Measurements from ENCODE around the gene ZNF423.
A peak's percentile ranks its signal among the peaks of the same experiment; 100 is the strongest.

Gene ZNF423

GRCh38 chr16:49490321-49490705 lies 365.6 kb downstream of the ZNF423 start:
- DNase-seq (ENCODE audit: low read depth) = no peak

GRCh38 chr16:49489686-49490320 lies 366.1 kb downstream of the ZNF423 start:
- DNase-seq (ENCODE audit: low read depth) = no peak
- TF ChIP-seq, protein P1, sequence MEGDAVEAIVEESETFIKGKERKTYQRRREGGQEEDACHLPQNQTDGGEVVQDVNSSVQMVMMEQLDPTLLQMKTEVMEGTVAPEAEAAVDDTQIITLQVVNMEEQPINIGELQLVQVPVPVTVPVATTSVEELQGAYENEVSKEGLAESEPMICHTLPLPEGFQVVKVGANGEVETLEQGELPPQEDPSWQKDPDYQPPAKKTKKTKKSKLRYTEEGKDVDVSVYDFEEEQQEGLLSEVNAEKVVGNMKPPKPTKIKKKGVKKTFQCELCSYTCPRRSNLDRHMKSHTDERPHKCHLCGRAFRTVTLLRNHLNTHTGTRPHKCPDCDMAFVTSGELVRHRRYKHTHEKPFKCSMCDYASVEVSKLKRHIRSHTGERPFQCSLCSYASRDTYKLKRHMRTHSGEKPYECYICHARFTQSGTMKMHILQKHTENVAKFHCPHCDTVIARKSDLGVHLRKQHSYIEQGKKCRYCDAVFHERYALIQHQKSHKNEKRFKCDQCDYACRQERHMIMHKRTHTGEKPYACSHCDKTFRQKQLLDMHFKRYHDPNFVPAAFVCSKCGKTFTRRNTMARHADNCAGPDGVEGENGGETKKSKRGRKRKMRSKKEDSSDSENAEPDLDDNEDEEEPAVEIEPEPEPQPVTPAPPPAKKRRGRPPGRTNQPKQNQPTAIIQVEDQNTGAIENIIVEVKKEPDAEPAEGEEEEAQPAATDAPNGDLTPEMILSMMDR (IDR thresholded peaks at IDR 0.05; ENCODE audit: low read depth, low read length, missing control alignments) = peak; percentile 27

More at GRCh38 chr16:49490321-49490705, 365.6 kb downstream of the ZNF423 start:
- no peak overlapping the region for H3K4me3 ChIP-seq (ENCODE audit: low read depth, low read length)
- TF ChIP-seq, protein P1 (IDR thresholded peaks at IDR 0.05; ENCODE audit: low read depth, low read length, missing control alignments) = no peak

GRCh38 chr16:49488740-49489525 lies 367.0 kb downstream of the ZNF423 start:
- no peak overlapping the region for H3K4me3 ChIP-seq (ENCODE audit: low read depth, low read length)
- TF ChIP-seq, protein P1 (IDR thresholded peaks at IDR 0.05; ENCODE audit: low read depth, low read length, missing control alignments) = no peak
- no peak for DNase-seq (ENCODE audit: low read depth)

More at GRCh38 chr16:49489686-49490320, 366.1 kb downstream of the ZNF423 start:
- no peak overlapping the region for H3K4me3 ChIP-seq (ENCODE audit: low read depth, low read length)

DNA sequence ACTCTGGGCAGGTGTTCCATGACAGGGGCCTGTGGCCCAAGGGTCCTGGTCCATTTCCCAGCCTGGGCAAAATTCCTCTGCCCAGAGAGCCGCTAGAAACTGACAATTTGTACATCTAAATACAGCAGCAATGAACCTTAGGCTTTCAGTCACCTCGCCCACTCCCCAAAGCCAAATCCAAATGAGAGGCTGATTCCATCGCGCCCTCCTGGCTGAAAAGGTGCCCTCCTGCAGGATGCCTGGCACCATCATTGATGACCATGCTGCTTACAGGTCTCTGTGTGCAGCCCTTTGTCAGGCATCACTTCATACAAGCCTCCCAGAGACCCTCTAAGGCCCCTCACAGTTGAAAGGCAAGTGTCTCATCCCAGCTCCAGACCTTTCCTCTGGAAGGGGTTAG lies 367.6 kb downstream of the ZNF423 start:
- no peak for DNase-seq (ENCODE audit: low read depth)
- no peak overlapping the region for H3K4me3 ChIP-seq (ENCODE audit: low read depth, low read length)
- TF ChIP-seq, protein P1 (IDR thresholded peaks at IDR 0.05; ENCODE audit: low read depth, low read length, missing control alignments) = no peak

DNA sequence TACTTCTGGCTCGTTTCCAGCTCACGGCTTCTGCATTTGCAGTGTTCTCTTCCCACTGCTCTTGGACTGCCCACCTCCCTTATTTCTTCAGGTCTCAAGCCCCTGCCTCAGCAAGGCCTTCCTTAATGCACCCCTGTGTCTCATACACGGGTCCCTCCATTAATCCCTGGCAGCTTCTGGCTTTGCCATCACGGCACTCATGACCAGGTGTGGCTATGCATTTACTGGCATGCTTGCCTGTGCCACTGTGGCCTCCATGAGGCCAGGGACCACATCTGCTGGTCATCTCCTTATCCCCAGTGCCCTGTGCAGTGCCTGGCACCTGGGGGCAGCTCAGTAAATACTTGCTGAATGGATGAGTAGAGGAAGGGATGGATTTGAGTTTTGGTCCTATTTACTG lies 368.2 kb downstream of the ZNF423 start:
- H3K4me3 ChIP-seq (ENCODE audit: low read depth, low read length) = no peak overlapping the region
- DNase-seq (ENCODE audit: low read depth) = no peak
- TF ChIP-seq, protein P1 (IDR thresholded peaks at IDR 0.05; ENCODE audit: low read depth, low read length, missing control alignments) = no peak

- no peak for DNase-seq (ENCODE audit: low read depth)
- H3K4me3 ChIP-seq (ENCODE audit: low read depth, low read length) = no peak overlapping the region
- TF ChIP-seq, protein P1 (IDR thresholded peaks at IDR 0.05; ENCODE audit: low read depth, low read length, missing control alignments) = no peak
Measured at GRCh38 chr16:49486400-49486799, 369.5 kb downstream of the ZNF423 start.

Measured in GM12864 (cell line).